H9 (cell line): ENCODE measurements around the gene C10orf120. TPM values are rescaled to one million over a fixed set of nuclear protein-coding genes. Genes with fewer than 3 reads are reported as not detected.

Experiments
- DNase-seq: peaks from one replicate; pipeline ENCODE4 v3.0.0-alpha.2; 2017
- H2AFZ ChIP-seq: one replicate; pipeline ENCODE4 v1.6.1; 2013; ENCODE audit warnings: mild to moderate bottlenecking, low read length, control low read depth, moderate library complexity
- H2AK5ac ChIP-seq: 2 replicates; pipeline ENCODE4 v1.6.1; 2013; ENCODE audit warnings: low read length, control low read depth, mixed read lengths; ENCODE audit not compliant: insufficient read length
- H2BK120ac ChIP-seq: one replicate; pipeline ENCODE4 v1.6.1; 2013; ENCODE audit warnings: low read depth, mild to moderate bottlenecking, low read length, control low read depth, inconsistent platforms; ENCODE audit not compliant: poor library complexity, severe bottlenecking
- H2BK12ac ChIP-seq: 2 replicates; pipeline ENCODE4 v1.6.1; 2013; ENCODE audit warnings: low read length, control low read depth, mixed read lengths, low read depth; ENCODE audit not compliant: insufficient read length
- H2BK15ac ChIP-seq: 2 replicates; pipeline ENCODE4 v1.6.1; 2013; ENCODE audit warnings: low read depth, low read length, control low read depth
- H2BK20ac ChIP-seq: one replicate; pipeline ENCODE4 v1.6.1; 2013; ENCODE audit warnings: low read depth, mild to moderate bottlenecking, low read length, control low read depth, inconsistent platforms; ENCODE audit not compliant: poor library complexity, severe bottlenecking
- H2BK5ac ChIP-seq: 2 replicates; pipeline ENCODE4 v1.6.1; 2013; ENCODE audit warnings: low read length, control low read depth, mixed read lengths; ENCODE audit not compliant: insufficient read length
- H3K14ac ChIP-seq: 2 replicates; pipeline ENCODE4 v1.6.1; 2013; ENCODE audit warnings: low read length, control low read depth; ENCODE audit not compliant: insufficient read depth
- H3K18ac ChIP-seq: 2 replicates; pipeline ENCODE4 v1.6.1; 2013; ENCODE audit warnings: low read depth, mild to moderate bottlenecking, mixed read lengths, low read length, control low read depth; ENCODE audit not compliant: insufficient read length
- H3K23ac ChIP-seq: 2 replicates; pipeline ENCODE4 v1.6.1; 2013; ENCODE audit warnings: low read length, control low read depth, mixed read lengths, low read depth; ENCODE audit not compliant: insufficient read length
- H3K23me2 ChIP-seq: 2 replicates; pipeline ENCODE4 v1.6.1; 2013; ENCODE audit warnings: low read depth, mild to moderate bottlenecking, mixed read lengths, low read length, control low read depth; ENCODE audit not compliant: insufficient read length, poor library complexity, severe bottlenecking
- H3K27ac ChIP-seq: 2 replicates; pipeline ENCODE4 v1.5.1; 2013; ENCODE audit warnings: low read length, control low read depth, mixed read lengths, low read depth; ENCODE audit not compliant: insufficient read length
- H3K27me3 ChIP-seq: 2 replicates; pipeline ENCODE4 v1.6.1; 2013; ENCODE audit warnings: low read length, control low read depth, inconsistent platforms; ENCODE audit not compliant: insufficient read depth
- H3K4ac ChIP-seq: 2 replicates; pipeline ENCODE4 v1.6.1; 2013; ENCODE audit warnings: low read depth, mild to moderate bottlenecking, control low read depth, inconsistent platforms, low read length, moderate library complexity
- H3K4me1 ChIP-seq: 2 replicates; pipeline ENCODE4 v1.6.1; 2013; ENCODE audit warnings: low read length, control low read depth, inconsistent platforms; ENCODE audit not compliant: insufficient read depth
- H3K4me2 ChIP-seq: 2 replicates; pipeline ENCODE4 v1.6.1; 2013; ENCODE audit warnings: low read length, control low read depth, mixed read lengths; ENCODE audit not compliant: insufficient read length, insufficient read depth
- H3K56ac ChIP-seq: 2 replicates; pipeline ENCODE4 v1.6.1; 2013; ENCODE audit warnings: low read depth, mild to moderate bottlenecking, mixed read lengths, low read length, control low read depth; ENCODE audit not compliant: insufficient read length
- H3K79me1 ChIP-seq: 2 replicates; pipeline ENCODE4 v1.6.1; 2013; ENCODE audit warnings: low read depth, mild to moderate bottlenecking, moderate library complexity, low read length, control low read depth, inconsistent platforms; ENCODE audit not compliant: insufficient read depth, poor library complexity, severe bottlenecking
- H3K79me2 ChIP-seq: 2 replicates; pipeline ENCODE4 v1.6.1; 2013; ENCODE audit warnings: low read length, control low read depth, inconsistent platforms; ENCODE audit not compliant: insufficient read depth
- H3K9ac ChIP-seq: 2 replicates; pipeline ENCODE4 v1.6.1; 2013; ENCODE audit warnings: low read length, control low read depth, mixed read lengths; ENCODE audit not compliant: insufficient read length; ENCODE audit errors: extremely low read depth
- H3K9me3 ChIP-seq: one replicate; pipeline ENCODE4 v1.6.1; 2013; ENCODE audit warnings: low read depth, low read length, inconsistent platforms; ENCODE audit not compliant: control insufficient read depth
- H3T11ph ChIP-seq: one replicate; pipeline ENCODE4 v1.6.1; 2013; ENCODE audit warnings: mild to moderate bottlenecking, low read length, control low read depth, inconsistent platforms
- H4K20me1 ChIP-seq: one replicate; pipeline ENCODE4 v1.6.1; 2013; ENCODE audit not compliant: control insufficient read depth, insufficient read length, insufficient read depth
- H4K5ac ChIP-seq: 2 replicates; pipeline ENCODE4 v1.6.1; 2013; ENCODE audit warnings: low read depth, mild to moderate bottlenecking, mixed read lengths, low read length, control low read depth; ENCODE audit not compliant: insufficient read length
- H4K8ac ChIP-seq: replicated peaks from 2 replicates; pipeline ENCODE4 v1.6.1; 2013; ENCODE audit warnings: low read length, control low read depth, mixed read lengths, low read depth; ENCODE audit not compliant: insufficient read length
- H4K91ac ChIP-seq: 2 replicates; pipeline ENCODE4 v1.6.1; 2013; ENCODE audit warnings: low read depth, mild to moderate bottlenecking, moderate library complexity, mixed read lengths, low read length, control low read depth; ENCODE audit not compliant: insufficient read length
- H3K27ac Mint-ChIP-seq, 3 experiments: 2 replicates in 2 of 3; 3 replicates in 1 of 3; pipeline ENCODE4 v1.8.0; 2020 to 2021; ENCODE audit warnings: mixed read lengths in 3 of 3, mild to moderate bottlenecking in 1 of 3, moderate library complexity in 1 of 3
- H3K27me3 Mint-ChIP-seq: 2 replicates; pipeline ENCODE4 v1.8.0; 2021; ENCODE audit warnings: low read depth, mild to moderate bottlenecking, moderate library complexity, mixed read lengths
- H3K36me3 Mint-ChIP-seq, 3 experiments: 2 replicates in 2 of 3; 3 replicates in 1 of 3; pipeline ENCODE4 v1.8.0; 2020 to 2021; ENCODE audit warnings: low read depth in 3 of 3, mixed read lengths in 3 of 3; ENCODE audit not compliant: insufficient read depth in 1 of 3
- H3K4me1 Mint-ChIP-seq, 2 experiments: 2 replicates each; pipeline ENCODE4 v1.8.0; 2020; ENCODE audit warnings: mixed read lengths in 2 of 2
- H3K4me3 Mint-ChIP-seq, 2 experiments: 2 replicates in 1 of 2; 3 replicates in 1 of 2; pipeline ENCODE4 v1.8.0; 2020 to 2021; ENCODE audit warnings: mild to moderate bottlenecking in 2 of 2, mixed read lengths in 2 of 2, moderate library complexity in 1 of 2
- H3K9me3 Mint-ChIP-seq, 2 experiments: 2 replicates in 1 of 2; 3 replicates in 1 of 2; pipeline ENCODE4 v1.8.0; 2020; ENCODE audit warnings: mild to moderate bottlenecking in 2 of 2, mixed read lengths in 2 of 2, moderate library complexity in 1 of 2
- WGBS: extraction: QIAGEN DNeasy Blood & Tissue Kit; methylation state at CpG from one replicate; pipeline ENCODE4 v1.1.7; 2013; ENCODE audit warnings: missing lambda C conversion rate, low lambda C conversion rate, mixed read lengths; ENCODE audit not compliant: insufficient read length; ENCODE audit errors: extremely low coverage; 5-methylcytosine and 5-hydroxymethylcytosine counted together
- total RNA-seq: library from RNA; stranded (reverse); gene quantifications from 2 replicates; pipeline ENCODE4 v1.2.1, GENCODE V29; 2021
- TF ChIP-seq, protein P1 (sequence below): fragments of 200-600 bp; sonication (generic); conservative IDR thresholded peaks from 3 replicates; pipeline ENCODE4 v1.8.0; 2021; ENCODE audit warnings: antibody characterized with exemption, mild to moderate bottlenecking

Gene C10orf120
- total RNA-seq, 1 experiment from 2014 or later, result not detected

GRCh38 chr10:122740640-122741039 lies 41.0 kb upstream of the C10orf120 start:
- no peaks in the 10 kb centered on the region for H3K9me3 Mint-ChIP-seq
- no peaks in the 10 kb centered on the region for H3K79me1 ChIP-seq
- H3K27me3 ChIP-seq, result no peaks in the 10 kb centered on the region
- H3K56ac ChIP-seq, result no peak overlapping the region
- H3K23ac ChIP-seq, result no peak overlapping the region
- no peaks in the 10 kb centered on the region for H3K36me3 Mint-ChIP-seq
- no peak overlapping the region for H3T11ph ChIP-seq
- H4K20me1 ChIP-seq, result no peaks in the 10 kb centered on the region
- no peaks in the 10 kb centered on the region for H3K23me2 ChIP-seq
- no peaks in the 10 kb centered on the region for H3K79me2 ChIP-seq
- H3K4me3 Mint-ChIP-seq, result no peak overlapping the region
- H2AFZ ChIP-seq, result no peak overlapping the region
- no peak overlapping the region for H3K9ac ChIP-seq
- no peak overlapping the region for H3K27ac ChIP-seq
- no peak overlapping the region for H3K4me2 ChIP-seq
- DNase-seq, result no peak
- H4K5ac ChIP-seq, result no peak overlapping the region
- H3K4ac ChIP-seq, result no peak overlapping the region
- TF ChIP-seq, protein P1, sequence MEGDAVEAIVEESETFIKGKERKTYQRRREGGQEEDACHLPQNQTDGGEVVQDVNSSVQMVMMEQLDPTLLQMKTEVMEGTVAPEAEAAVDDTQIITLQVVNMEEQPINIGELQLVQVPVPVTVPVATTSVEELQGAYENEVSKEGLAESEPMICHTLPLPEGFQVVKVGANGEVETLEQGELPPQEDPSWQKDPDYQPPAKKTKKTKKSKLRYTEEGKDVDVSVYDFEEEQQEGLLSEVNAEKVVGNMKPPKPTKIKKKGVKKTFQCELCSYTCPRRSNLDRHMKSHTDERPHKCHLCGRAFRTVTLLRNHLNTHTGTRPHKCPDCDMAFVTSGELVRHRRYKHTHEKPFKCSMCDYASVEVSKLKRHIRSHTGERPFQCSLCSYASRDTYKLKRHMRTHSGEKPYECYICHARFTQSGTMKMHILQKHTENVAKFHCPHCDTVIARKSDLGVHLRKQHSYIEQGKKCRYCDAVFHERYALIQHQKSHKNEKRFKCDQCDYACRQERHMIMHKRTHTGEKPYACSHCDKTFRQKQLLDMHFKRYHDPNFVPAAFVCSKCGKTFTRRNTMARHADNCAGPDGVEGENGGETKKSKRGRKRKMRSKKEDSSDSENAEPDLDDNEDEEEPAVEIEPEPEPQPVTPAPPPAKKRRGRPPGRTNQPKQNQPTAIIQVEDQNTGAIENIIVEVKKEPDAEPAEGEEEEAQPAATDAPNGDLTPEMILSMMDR, result no peak
- no peak overlapping the region for H2BK20ac ChIP-seq
- no peak overlapping the region for H2BK120ac ChIP-seq
- H2AK5ac ChIP-seq, result no peak overlapping the region
- no peak overlapping the region for H3K27ac Mint-ChIP-seq
- H2BK12ac ChIP-seq, result no peak overlapping the region
- no peaks in the 10 kb centered on the region for H3K27me3 Mint-ChIP-seq
- no peak overlapping the region for H3K14ac ChIP-seq
- H3K18ac ChIP-seq, result no peak overlapping the region
- no peak overlapping the region for H2BK5ac ChIP-seq
- no peaks in the 10 kb centered on the region for H3K9me3 ChIP-seq
- H4K91ac ChIP-seq, result no peak overlapping the region
- H2BK15ac ChIP-seq, result no peak overlapping the region
- no peaks in the 10 kb centered on the region for H3K4me1 ChIP-seq
- peaks cover 2 to 4% of the 10 kb centered on the region in 2 experiments; a peak in 1 of 4 replicates for H3K4me1 Mint-ChIP-seq
- H4K8ac ChIP-seq, result no peak overlapping the region
- no CpG with 5 or more reads among the region's 2 CpGs for WGBS
